Activated CD4-positive, alpha-beta T cell treated with anti-CD3 and anti-CD28 coated beads, Interleukin-2, amount 10 ng/mL, durations not matched to agents 7 days and 5 days (primary cell): ENCODE data around the gene SPRR2E. TPM values are rescaled to one million over a fixed set of nuclear protein-coding genes. Genes with fewer than 3 reads are reported as not detected.
"Not testable (repeated sequence)": the region's sequence is repeated elsewhere in the genome, so short reads cannot be mapped to it uniquely, and the experiment has no call there.

Experiments
- CTCF ChIA-PET: fragments of 350-600 bp; sonication (Branson Sonifier 250); formaldehyde crosslinking; loops from one replicate; lab custom pipeline; 2021; ENCODE audit warnings: antibody characterized with exemption; lab: Charles Lee
- POLR2A ChIA-PET: fragments of 350-600 bp; sonication (Branson Sonifier 250); formaldehyde crosslinking; loops from one replicate; lab custom pipeline; 2021; ENCODE audit warnings: antibody characterized with exemption; lab: Charles Lee
- DNase-seq: peaks from one replicate; pipeline ENCODE4 v3.0.0-alpha.2; 2020
- H3K27ac Mint-ChIP-seq: one replicate; pipeline ENCODE4 v1.8.0; 2021; ENCODE audit warnings: mild to moderate bottlenecking, moderate library complexity, mixed read lengths
- H3K27me3 Mint-ChIP-seq: one replicate; pipeline ENCODE4 v1.8.0; 2021; ENCODE audit warnings: mixed read lengths
- H3K36me3 Mint-ChIP-seq: one replicate; pipeline ENCODE4 v1.8.0; 2021; ENCODE audit warnings: low read depth, mixed read lengths
- H3K4me1 Mint-ChIP-seq: one replicate; pipeline ENCODE4 v1.8.0; 2021; ENCODE audit warnings: mixed read lengths
- H3K4me3 Mint-ChIP-seq: one replicate; pipeline ENCODE4 v1.8.0; 2021; ENCODE audit warnings: mild to moderate bottlenecking, moderate library complexity, mixed read lengths
- H3K9me3 Mint-ChIP-seq: one replicate; pipeline ENCODE4 v1.8.0; 2021; ENCODE audit warnings: mixed read lengths
- total RNA-seq, 2 experiments: library from RNA; stranded (reverse); gene quantifications; one replicate each; pipeline ENCODE4 v1.2.3, GENCODE V29; 2021

SPRR2E gene
- total RNA-seq, 2 experiments from 2014 or later = not detected

DNA sequence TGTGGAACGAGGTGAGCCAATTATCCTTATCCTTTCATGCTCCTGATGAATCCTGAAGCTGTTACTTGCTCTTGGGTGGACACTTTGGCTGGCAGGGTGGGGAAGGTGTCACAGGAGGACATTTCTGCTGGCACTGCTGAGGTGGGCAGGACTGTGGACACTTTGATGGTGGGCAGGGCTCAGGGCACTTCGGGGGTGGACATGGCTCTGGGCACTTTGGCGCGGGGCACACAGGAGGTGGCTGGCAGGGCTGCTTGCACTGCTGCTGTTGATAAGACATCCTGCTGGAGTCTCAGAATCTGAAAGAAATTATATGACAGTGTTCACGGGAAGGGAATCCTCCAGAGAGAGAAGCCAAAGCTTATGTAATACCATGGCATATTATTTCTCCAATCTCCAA, 18.1 kb upstream of the SPRR2E start:
- POLR2A ChIA-PET, H3K27ac Mint-ChIP-seq, H3K36me3 Mint-ChIP-seq, DNase-seq, CTCF ChIA-PET, H3K4me1 Mint-ChIP-seq, H3K9me3 Mint-ChIP-seq, H3K4me3 Mint-ChIP-seq: not testable (repeated sequence)
- peaks cover 13% of the 10 kb centered on the region for H3K27me3 Mint-ChIP-seq

DNA sequence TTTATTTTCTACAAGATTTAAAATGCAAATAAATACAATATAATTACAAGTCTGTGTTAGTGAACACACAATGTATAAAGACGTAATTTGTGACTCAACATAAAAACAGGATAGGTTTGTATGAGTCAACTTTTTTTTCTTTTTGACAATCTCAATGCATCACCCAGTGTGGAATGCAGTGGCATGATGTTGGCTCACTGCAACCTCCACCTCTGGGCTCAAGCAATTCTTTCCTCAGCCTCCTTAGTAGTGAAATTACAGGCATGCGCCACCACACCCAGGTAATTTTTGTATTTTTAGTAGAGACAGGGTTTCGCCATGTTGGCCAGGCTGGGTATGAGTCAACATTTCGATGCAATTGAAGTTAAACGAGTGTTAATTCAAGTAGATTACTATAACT, 5.9 kb upstream of the SPRR2E start:
- POLR2A ChIA-PET = no interaction called here
- no peaks in the 10 kb centered on the region for H3K36me3 Mint-ChIP-seq
- no peak for DNase-seq

DNA sequence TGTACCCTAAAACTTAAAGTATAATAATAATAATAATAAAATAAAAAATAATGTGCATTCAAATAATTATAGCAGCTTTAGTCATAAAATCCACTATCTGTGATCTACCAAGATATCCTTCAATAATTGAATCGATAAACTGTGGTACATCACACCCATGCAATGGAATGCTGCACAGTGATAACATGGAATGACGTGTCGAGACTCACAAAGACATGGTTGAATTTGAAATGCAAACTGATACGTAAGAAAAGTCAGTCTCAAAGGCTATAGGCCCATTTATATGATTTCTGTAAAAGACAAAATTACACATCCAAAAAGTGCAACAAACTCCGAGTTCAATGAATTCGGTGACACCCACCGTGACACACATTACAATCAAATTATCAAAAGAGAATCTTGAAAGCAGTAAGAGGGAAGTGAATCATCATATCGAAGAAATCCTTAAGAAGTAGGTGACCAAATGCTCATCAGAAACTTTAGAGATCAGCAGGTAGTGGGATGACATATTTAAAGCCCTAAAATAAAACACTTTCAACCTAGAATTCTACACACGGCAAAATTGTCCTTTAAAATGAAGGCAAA, 5.2 kb upstream of the SPRR2E start:
- H3K36me3 Mint-ChIP-seq = no peaks in the 10 kb centered on the region
- H3K9me3 Mint-ChIP-seq = no peaks in the 10 kb centered on the region
- H3K27me3 Mint-ChIP-seq = peaks cover 8% of the 10 kb centered on the region
- no peaks in the 10 kb centered on the region for H3K4me1 Mint-ChIP-seq
- no peak overlapping the region for H3K4me3 Mint-ChIP-seq
- ChIA-PET CTCF (no interaction called here), POLR2A (no interaction called here)
- H3K27ac Mint-ChIP-seq = no peak overlapping the region
- DNase-seq = no peak

More for the DNA sequence above, 5.9 kb upstream of the SPRR2E start:
- Mint-ChIP-seq H3K9me3 (no peaks in the 10 kb centered on the region), H3K4me3 (no peak overlapping the region), H3K4me1 (no peaks in the 10 kb centered on the region), H3K27me3 (peaks cover 7% of the 10 kb centered on the region), H3K27ac (no peak overlapping the region)
- CTCF ChIA-PET = no interaction called here

DNA sequence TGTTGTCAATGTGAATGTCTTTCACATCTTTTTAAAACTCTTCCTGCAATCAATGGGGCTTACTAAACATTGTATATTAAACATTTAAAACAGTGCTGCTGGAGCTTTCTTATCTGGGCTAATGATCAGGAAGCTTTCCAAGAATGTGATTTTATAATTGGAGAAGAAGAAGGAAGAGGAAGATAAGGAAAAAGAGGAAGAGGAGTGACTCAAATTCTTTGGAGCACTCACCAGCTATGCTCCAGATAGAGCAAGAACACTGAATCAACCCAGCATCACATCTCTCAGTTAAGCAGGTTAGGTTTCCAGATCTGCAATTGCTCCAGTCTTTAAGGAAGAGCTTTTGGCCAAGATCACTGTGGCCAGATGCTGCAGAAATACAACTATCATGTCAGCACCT, 1.4 kb upstream of the SPRR2E start:
- ChIA-PET POLR2A (no interaction called here), CTCF (no interaction called here)
- Mint-ChIP-seq H3K4me1 (no peaks in the 10 kb centered on the region), H3K9me3 (no peaks in the 10 kb centered on the region), H3K27me3 (peaks cover 10% of the 10 kb centered on the region), H3K27ac (no peak overlapping the region), H3K4me3 (no peak overlapping the region), H3K36me3 (no peaks in the 10 kb centered on the region)
- DNase-seq = no peak

DNA sequence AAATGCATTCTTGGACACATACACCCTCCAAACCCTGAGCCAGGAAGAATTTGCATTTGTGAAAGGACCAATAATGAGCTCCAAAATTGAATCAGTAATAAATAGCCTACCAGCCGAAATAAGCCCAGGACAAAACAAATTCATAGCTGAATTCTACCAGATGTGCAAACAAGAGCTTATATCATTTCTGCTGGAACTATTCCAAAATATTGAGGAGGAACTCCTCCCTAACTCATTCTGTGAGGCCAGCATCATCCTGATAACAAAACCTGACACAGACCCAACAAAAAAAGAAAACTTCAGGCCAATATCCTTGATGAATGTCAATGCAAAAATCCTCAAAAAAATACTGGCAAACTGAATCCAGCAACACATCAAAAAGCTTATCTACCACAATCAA, 6.7 kb downstream of the SPRR2E start:
- no peak for DNase-seq
- ChIA-PET CTCF (interaction anchor here (0.8 kb wide), 1 partner anchor 14 kb away, joined by 3 read pairs; no protein-coding TSS in a partner anchor), POLR2A (no interaction called here)
- no peaks in the 10 kb centered on the region for H3K4me1 Mint-ChIP-seq
- no peaks in the 10 kb centered on the region for H3K9me3 Mint-ChIP-seq
- H3K36me3 Mint-ChIP-seq = no peaks in the 10 kb centered on the region
- no peak overlapping the region for H3K4me3 Mint-ChIP-seq
- H3K27me3 Mint-ChIP-seq = peaks cover 25% of the 10 kb centered on the region
- H3K27ac Mint-ChIP-seq = no peak overlapping the region

DNA sequence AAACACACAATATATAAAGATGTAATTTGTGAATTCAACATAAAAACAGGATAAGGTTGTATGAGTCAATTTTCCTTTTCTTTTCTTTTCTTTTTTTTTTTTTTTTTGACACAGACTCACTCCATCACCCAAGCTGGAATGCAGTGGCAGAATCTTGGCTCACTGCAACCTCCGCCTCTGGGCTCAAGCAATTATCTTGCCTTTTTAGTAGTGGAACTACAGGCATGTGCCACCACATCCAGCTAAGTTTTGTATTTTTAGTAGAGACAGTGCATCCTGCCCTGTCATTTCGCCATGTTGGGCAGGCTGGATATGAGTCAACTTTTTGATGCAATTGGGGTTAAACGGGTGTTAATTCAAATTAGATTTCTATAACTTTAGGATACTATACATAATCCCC, 12.6 kb downstream of the SPRR2E start:
- Mint-ChIP-seq H3K36me3 (no peaks in the 10 kb centered on the region), H3K4me1 (no peaks in the 10 kb centered on the region), H3K27me3 (peaks cover 14% of the 10 kb centered on the region), H3K9me3 (peaks cover 2% of the 10 kb centered on the region), H3K27ac (no peak overlapping the region), H3K4me3 (no peak overlapping the region)
- ChIA-PET POLR2A (no interaction called here), CTCF (no interaction called here)
- DNase-seq = no peak

DNA sequence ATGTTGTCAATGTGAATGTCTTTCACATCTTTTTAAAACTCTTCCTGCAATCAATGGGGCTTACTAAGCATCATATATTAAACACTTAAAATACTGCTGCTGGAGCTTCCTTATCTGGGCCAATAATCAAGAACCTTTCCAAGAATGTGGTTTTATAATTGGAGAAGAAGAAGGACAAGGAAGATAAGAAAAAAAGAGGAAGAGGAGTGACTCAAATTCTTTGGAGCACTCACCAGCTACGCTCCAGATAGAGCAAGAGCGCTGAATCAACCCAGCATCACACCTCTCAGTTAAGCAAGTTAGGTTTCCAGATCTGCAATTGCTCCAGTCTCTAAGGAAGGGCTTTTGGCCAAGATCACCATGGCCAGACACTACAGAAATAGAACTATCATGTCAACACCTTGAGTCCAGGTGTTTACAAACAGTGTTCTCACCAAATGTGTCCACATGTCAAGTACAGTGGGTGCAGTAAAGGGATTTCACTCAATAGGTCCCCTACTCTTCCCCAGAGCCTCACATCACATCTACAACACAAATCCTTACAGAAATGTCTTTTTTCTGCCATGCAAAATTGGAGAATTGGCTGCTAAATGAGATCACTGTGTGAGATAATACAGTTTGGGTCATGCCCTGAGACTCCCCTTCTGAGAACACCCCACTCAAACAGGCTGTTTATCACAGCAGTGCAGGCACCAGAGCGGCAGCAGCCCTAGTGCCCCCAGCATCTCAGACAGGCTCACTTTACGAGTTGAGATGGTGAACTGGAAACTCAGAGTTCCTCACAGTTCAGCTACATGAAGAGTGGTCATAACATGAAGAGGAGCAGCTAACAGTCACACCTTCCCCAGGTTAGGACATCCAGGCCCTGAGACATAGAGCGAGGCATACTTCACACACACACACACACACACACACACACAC, 21.3 kb downstream of the SPRR2E start:
- no peak for DNase-seq
- Mint-ChIP-seq H3K4me1 (no peaks in the 10 kb centered on the region), H3K36me3 (no peaks in the 10 kb centered on the region), H3K27ac (no peak overlapping the region), H3K27me3 (peaks cover 10% of the 10 kb centered on the region), H3K4me3 (no peak overlapping the region), H3K9me3 (no peaks in the 10 kb centered on the region)
- ChIA-PET CTCF (no interaction called here), POLR2A (no interaction called here)

DNA sequence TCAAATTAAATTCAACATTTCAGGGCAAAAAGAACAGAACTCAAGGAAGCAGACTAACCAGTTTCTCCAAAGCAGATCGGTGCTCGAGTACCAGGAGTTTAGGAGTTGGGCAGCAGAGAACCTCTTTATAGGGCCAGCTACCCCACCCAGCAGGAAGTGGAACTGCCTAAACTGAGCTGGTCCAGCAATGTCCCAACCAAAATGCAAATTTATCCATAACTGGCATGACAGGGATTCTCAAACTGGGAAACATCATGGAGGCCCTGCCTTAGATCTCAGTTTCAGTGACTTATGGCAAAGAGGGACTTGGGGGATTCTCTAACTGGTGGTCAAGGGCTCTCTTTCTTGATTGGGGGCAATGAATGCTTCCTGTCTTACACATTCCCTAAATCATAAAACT, 22.8 kb downstream of the SPRR2E start, which contains the start of gene SPRR2B:
SPRR2B (minus strand) TSS at position 101 of the 400 bp plus-strand sequence. CDS start 772 bp downstream, outside the sequence.
- Mint-ChIP-seq H3K36me3 (no peaks in the 10 kb centered on the region), H3K4me3 (no peak within 1 kb of the TSS), H3K27me3 (peaks cover 10% of the 10 kb centered on the region), H3K4me1 (no peaks in the 10 kb centered on the region), H3K27ac (no peak within 1 kb of the TSS), H3K9me3 (no peaks in the 10 kb centered on the region)
- POLR2A ChIA-PET = no interaction called here
- CTCF ChIA-PET = no interaction called here
- no peak for DNase-seq

DNA sequence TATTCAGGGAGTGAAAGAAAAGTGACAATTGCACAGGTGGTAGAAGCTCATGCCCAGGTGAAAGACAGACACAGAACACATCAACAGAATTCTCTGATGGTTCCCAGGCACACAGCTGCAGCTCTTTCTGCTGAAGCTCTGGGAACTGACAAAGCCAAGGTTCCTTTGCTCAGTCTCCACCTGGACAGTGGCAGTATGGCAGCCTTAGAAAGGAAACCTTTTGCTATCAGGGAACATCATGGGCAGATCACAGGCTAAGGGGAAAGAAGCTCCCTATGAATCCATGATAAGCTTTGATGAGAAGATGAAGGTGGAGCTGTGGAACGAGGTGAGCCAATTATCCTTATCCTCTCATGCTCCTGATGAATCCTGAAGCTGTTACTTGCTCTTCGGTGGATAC, 24.1 kb downstream of the SPRR2E start:
- H3K4me3 Mint-ChIP-seq = no peak overlapping the region
- H3K27me3 Mint-ChIP-seq = peaks cover 19% of the 10 kb centered on the region
- H3K27ac Mint-ChIP-seq = no peak overlapping the region
- no peaks in the 10 kb centered on the region for H3K4me1 Mint-ChIP-seq
- H3K36me3 Mint-ChIP-seq = no peaks in the 10 kb centered on the region
- ChIA-PET CTCF (no interaction called here), POLR2A (no interaction called here)
- no peak for DNase-seq
- H3K9me3 Mint-ChIP-seq = no peaks in the 10 kb centered on the region

DNA sequence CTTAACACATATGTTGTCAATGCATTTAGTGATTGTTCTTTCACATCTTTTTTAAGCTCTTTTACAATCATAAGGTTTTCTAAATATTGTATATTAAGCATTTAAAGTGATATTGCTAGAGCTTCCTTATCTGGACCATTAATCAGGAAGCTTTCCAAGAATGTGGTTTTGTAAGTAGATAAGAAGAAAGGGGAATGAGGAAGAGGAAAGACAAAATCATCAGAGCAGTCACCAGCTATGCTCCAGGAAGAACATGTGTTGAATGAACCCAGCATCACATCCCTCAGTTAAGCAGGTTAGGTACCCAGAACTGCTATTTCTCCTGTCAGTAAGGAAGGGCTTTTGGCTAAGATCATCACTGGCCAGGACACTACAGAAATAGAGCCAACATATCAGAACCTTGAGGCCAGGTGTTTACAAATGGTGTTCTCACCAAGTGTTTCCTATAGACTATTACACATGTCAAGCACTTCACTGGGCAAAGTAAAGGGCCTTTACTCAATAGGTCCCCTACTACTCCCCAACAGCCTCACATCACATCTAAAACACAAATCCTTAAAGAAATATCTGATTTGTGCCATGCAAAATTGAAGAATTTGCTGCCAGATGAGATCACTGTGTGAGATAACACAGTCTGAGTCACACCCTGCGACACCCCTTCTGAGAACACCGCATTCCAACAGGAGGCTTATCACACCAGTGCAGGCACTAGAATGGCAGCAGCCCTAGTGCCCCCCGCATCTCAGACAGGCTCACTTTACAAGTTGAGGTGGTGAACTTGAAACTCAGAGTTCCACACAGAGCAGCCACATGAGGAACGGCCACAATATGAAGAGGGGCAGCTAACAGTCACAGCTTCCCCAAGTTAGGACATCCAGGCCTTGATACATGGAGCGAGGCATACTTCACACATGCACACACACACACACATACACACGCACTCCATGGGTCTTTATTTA, 35.2 kb downstream of the SPRR2E start:
- H3K27ac Mint-ChIP-seq = no peak overlapping the region

DNA sequence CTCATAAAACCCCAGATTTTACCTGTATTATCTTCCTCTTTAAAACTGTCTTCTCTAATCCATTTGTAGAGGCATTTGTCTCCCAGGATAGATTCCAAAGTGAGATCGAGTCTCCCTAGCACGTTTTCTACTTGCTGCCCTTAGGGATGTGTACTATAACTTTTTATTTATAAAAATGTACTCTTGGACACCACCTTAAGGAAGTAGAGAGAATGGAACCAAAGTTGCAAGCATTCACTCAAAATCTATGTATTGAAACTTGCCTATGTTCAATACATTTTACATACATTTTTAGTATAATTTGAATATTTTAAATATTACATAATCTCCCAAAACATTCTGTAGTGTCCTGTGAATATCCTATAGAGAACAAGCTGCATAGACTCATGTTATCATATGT, 36.2 kb downstream of the SPRR2E start:
- Mint-ChIP-seq H3K4me1 (no peaks in the 10 kb centered on the region), H3K27ac (no peak overlapping the region), H3K36me3 (no peaks in the 10 kb centered on the region), H3K27me3 (peaks cover 25% of the 10 kb centered on the region), H3K4me3 (no peak overlapping the region), H3K9me3 (no peaks in the 10 kb centered on the region)
- ChIA-PET CTCF (interaction anchor here (1.5 kb wide), 1 partner anchor 10 kb away, joined by 3 read pairs; no protein-coding TSS in a partner anchor), POLR2A (no interaction called here)
- no peak for DNase-seq

More for the DNA sequence above, 35.2 kb downstream of the SPRR2E start:
- ChIA-PET CTCF (interaction anchor here (1.5 kb wide), 1 partner anchor 9 kb away, joined by 3 read pairs; no protein-coding TSS in a partner anchor), POLR2A (no interaction called here)
- peaks cover 20% of the 10 kb centered on the region for H3K27me3 Mint-ChIP-seq
- H3K4me1 Mint-ChIP-seq = no peaks in the 10 kb centered on the region
- H3K4me3 Mint-ChIP-seq = no peak overlapping the region
- no peaks in the 10 kb centered on the region for H3K36me3 Mint-ChIP-seq
- no peaks in the 10 kb centered on the region for H3K9me3 Mint-ChIP-seq
- no peak for DNase-seq

DNA sequence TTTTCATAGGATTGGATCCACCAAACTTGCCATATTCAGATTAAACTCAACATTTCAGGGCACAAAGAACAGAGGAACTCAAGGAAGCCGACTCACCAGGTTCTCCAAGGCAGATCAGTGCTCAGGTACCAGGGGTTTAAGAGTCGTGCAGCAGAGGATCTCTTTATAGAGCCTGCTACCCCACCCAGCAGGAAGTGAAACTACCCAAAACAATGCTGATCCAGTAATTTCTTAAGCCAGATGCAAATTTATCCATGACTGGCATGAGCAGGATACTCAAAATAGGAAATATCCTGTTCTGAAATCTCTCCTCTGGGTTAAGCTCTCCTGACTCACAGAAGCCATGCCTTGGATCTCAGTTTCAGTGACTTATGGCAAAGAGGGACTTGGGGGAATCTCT, 37.0 kb downstream of the SPRR2E start, which contains the start of gene SPRR2A:
SPRR2A (minus strand) TSS at position 138 of the 400 bp plus-strand sequence. CDS start 777 bp downstream, outside the sequence.
- ChIA-PET CTCF (no interaction called here), POLR2A (interaction anchor here (0.5 kb wide), 1 partner anchor 21 kb away, joined by 3 read pairs; no protein-coding TSS in a partner anchor)
- Mint-ChIP-seq H3K36me3 (no peaks in the 10 kb centered on the region), H3K27me3 (peaks cover 29% of the 10 kb centered on the region), H3K9me3 (no peaks in the 10 kb centered on the region), H3K4me1 (no peaks in the 10 kb centered on the region), H3K4me3 (no peak within 1 kb of the TSS), H3K27ac (no peak within 1 kb of the TSS)
- no peak for DNase-seq
